ENCODE results near the gene USP16. TPM values are rescaled to one million over a fixed set of nuclear protein-coding genes. Genes with fewer than 3 reads are reported as not detected.

USP16 gene
- total RNA-seq, 4 donors from 2014 or later, result 28.3 to 49.5 (median 38.3) TPM

- Histone ChIP-seq H3K9me3 (no peaks in the 10 kb centered on the region), H3K27ac (peak overlapping the region; percentile 84 to 92 (median 92)), H3K4me3 (peak overlapping the region; percentile 77 to 97 (median 88)), H3K36me3 (no peaks in the 10 kb centered on the region), H3K4me1 (peaks cover 0 to 16% (median 6%) of the 10 kb centered on the region in 4 donors), H3K27me3 (no peaks in the 10 kb centered on the region)
- DNase-seq, result peak in 1 of 3 donors; percentile 25
- TF ChIP-seq CTCF (IDR thresholded peaks at IDR 0.05) (no peak), POLR2A (IDR thresholded peaks at IDR 0.05) (no peak)
Observed at GRCh38 chr21:28991861-28992525, 32.5 kb upstream of the USP16 start.

- peak; percentile 60 to 62 for TF ChIP-seq POLR2A (IDR thresholded peaks at IDR 0.05)
- peak in 1 of 6 experiments; percentile 16 for TF ChIP-seq CTCF (IDR thresholded peaks at IDR 0.05)
- Histone ChIP-seq H3K9me3 (no peaks in the 10 kb centered on the region), H3K36me3 (no peaks in the 10 kb centered on the region), H3K4me1 (peaks cover 0 to 16% (median 6%) of the 10 kb centered on the region in 4 donors), H3K27me3 (no peaks in the 10 kb centered on the region), H3K27ac (peak within 1 kb of the TSS; percentile 84 to 92 (median 92)), H3K4me3 (peak within 1 kb of the TSS; percentile 77 to 97 (median 88))
- peak; percentile 97 to 99 (median 99) for DNase-seq
Observed at GRCh38 chr21:28992526-28993292, 31.8 kb upstream of the USP16 start, which contains the start of gene LTN1. TSS of gene LTN1 (minus strand) at chr21:28992877. CDS start at chr21:28992805, 72 bp downstream.

- H3K4me3 ChIP-seq, result peak overlapping the region; percentile 77 to 97 (median 88)
- H3K27ac ChIP-seq, result peak overlapping the region; percentile 84 to 92 (median 92)
Observed at GRCh38 chr21:28993293-28993629, 31.2 kb upstream of the USP16 start.

GRCh38 chr21:29002442-29003144, 21.9 kb upstream of the USP16 start:
- DNase-seq, result peak; percentile 94 to 98 (median 95)

More at GRCh38 chr21:28993293-28993629, 31.2 kb upstream of the USP16 start:
- H3K4me1 ChIP-seq, result peaks cover 0 to 16% (median 6%) of the 10 kb centered on the region in 4 donors
- no peaks in the 10 kb centered on the region for H3K36me3 ChIP-seq
- DNase-seq, result no peak
- no peaks in the 10 kb centered on the region for H3K27me3 ChIP-seq
- TF ChIP-seq CTCF (IDR thresholded peaks at IDR 0.05) (no peak), POLR2A (IDR thresholded peaks at IDR 0.05) (no peak)
- H3K9me3 ChIP-seq, result no peaks in the 10 kb centered on the region

More at GRCh38 chr21:29002442-29003144, 21.9 kb upstream of the USP16 start:
- Histone ChIP-seq H3K4me1 (peaks cover 0 to 3% (median 0%) of the 10 kb centered on the region in 4 donors), H3K36me3 (peaks cover 0 to 10% (median 0%) of the 10 kb centered on the region in 3 donors), H3K9me3 (no peaks in the 10 kb centered on the region), H3K4me3 (peak overlapping the region; percentile 43 to 65 (median 53)), H3K27me3 (no peaks in the 10 kb centered on the region), H3K27ac (peak overlapping the region; percentile 86 to 95 (median 90))
- TF ChIP-seq CTCF (IDR thresholded peaks at IDR 0.05) (peak in 2 of 6 experiments; percentile 2 to 5), POLR2A (IDR thresholded peaks at IDR 0.05) (peak; percentile 91 to 93)

Data from Peyer's patch (tissue), 4 donors.